Hepatocyte (in vitro differentiated cells): Measurements from ENCODE around the gene AMFR.

Source experiments
- EZH2 ChIP-seq: fragments of 200-600 bp; sonication (generic); IDR thresholded peaks from 2 replicates; pipeline ENCODE4 v1.6.1; 2016; ENCODE audit warnings: antibody characterized with exemption, mild to moderate bottlenecking, borderline replicate concordance
- EZH2phosphoT487 ChIP-seq: fragments of 200-600 bp; sonication (generic); IDR thresholded peaks from one replicate; pipeline ENCODE4 v1.6.1; 2018; ENCODE audit warnings: antibody characterized with exemption, mild to moderate bottlenecking, low read depth, moderate library complexity; ENCODE audit not compliant: unreplicated experiment, severe bottlenecking
- TF ChIP-seq, protein P1 (sequence below): fragments of 200-600 bp; sonication (generic); IDR thresholded peaks from 2 replicates; pipeline ENCODE4 v1.5.1; 2016; ENCODE audit warnings: antibody characterized with exemption, mild to moderate bottlenecking; ENCODE audit not compliant: poor library complexity

DNA sequence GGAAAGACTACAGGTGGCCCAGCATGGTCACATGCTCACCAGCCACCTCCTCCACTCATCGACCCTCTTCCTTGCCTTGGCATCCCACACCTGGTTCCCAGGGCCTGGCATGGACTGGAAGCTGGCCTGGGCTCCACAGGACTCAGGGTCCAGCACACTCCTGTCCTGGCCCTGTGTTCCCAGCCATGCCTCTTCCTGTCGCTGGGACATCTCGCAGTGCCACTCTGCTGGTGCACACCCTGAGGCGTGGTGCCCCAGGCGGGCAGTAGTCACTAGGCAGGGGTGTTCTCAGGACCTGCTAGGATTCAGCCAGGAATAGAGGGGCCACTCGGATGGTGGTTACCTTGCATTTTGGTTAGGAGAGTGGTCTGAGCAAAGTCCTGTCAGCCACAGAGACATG, 99.4 kb downstream of the AMFR start:
- TF ChIP-seq, protein P1, sequence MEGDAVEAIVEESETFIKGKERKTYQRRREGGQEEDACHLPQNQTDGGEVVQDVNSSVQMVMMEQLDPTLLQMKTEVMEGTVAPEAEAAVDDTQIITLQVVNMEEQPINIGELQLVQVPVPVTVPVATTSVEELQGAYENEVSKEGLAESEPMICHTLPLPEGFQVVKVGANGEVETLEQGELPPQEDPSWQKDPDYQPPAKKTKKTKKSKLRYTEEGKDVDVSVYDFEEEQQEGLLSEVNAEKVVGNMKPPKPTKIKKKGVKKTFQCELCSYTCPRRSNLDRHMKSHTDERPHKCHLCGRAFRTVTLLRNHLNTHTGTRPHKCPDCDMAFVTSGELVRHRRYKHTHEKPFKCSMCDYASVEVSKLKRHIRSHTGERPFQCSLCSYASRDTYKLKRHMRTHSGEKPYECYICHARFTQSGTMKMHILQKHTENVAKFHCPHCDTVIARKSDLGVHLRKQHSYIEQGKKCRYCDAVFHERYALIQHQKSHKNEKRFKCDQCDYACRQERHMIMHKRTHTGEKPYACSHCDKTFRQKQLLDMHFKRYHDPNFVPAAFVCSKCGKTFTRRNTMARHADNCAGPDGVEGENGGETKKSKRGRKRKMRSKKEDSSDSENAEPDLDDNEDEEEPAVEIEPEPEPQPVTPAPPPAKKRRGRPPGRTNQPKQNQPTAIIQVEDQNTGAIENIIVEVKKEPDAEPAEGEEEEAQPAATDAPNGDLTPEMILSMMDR = no peak
- no peak for TF ChIP-seq EZH2
- TF ChIP-seq EZH2phosphoT487 = no peak
